SW 1271 (cell line): ENCODE measurements around the gene HORMAD2.
"Not testable (repeated sequence)": the region's sequence is repeated elsewhere in the genome, so short reads cannot be mapped to it uniquely, and the experiment has no call there.

Experiments
- DNase-seq, 2 experiments: peaks; one replicate each; lab custom pipeline; 2025; lab: John Stamatoyannopoulos, UW

HORMAD2 gene

DNA sequence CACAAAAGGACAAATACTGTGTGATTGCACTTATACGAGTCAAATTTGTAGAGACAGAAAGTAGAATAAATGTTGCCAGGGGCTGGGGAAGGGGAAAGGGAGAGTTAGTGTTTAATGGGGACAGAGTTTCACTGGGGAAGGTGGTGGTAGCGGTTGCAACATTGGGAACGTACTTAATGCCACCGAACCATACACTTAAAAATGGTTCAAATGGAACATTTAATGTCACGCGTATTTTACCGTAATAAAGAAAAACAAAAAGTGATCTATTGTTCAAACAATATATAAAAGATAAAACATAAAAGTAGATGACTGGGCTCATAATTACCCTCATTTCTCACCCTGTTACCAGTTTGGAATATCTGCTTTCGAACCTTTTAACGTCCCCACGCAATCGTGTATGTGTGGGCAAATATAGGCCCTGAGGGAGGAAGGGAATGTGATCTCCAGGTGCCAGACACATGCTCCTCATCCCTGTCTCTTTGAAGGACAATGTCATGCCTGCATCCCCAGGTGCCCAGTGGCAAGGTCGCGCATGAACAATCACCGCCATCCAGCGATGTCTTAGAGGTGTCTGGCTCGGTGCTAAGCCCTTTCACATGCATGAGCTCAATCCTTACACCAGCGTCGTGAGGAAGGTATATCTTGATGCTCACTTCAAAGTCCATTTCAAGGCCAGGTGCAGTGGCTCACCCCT lies 131.0 kb downstream of the HORMAD2 start:
- DNase-seq = no peak

DNA sequence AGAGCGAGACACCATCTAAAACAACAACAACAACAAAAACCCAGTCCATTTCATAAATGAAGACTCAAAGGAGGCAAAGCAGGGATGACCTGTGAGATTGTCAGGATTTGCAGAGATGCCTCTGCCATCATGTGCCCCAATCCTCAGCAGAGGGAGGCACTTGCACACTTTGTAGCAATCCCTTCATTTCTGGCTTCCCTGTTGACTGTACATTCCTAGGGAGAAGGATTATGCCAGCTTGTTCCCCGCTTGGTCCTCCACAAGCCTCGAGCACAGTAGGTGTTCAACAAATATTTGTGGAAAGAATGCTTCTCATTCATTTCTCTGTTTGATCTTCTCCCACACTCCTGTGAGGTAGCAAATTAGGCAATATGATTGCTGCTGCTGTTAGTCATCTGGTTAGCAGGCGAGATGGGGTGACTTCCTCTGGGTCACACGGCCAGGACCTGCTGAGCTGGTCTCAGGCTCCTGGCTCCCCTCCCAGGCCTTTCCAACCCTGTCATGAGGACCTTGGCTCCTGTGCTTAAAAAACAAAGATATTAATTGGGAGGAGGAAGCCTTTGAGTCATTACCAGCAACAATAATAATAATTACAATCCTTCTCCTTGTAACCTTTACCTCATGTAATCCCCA lies 132.2 kb downstream of the HORMAD2 start:
- peak; percentile 75 to 82 for DNase-seq

DNA sequence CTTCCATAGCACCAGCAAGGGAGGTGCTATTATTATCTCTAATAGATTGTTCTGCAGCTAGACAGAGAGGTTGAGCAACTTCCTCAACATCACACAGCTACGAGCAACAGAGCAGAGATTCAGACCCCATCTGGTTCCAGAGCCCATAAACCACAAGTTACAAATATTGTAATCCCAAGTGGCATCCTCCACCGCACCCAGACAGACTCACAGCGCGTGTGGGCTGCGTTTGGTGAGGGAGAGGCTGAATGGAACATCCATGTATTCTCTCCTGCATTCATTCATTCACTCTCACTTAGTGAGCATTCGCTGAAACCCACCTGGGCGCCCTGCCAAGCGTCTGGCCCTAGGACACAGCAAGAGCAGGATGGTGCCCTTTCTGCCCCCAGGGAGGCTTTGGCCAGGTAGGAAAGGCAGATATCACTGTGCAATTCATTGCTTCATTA lies 132.8 kb downstream of the HORMAD2 start:
- DNase-seq = no peak

DNA sequence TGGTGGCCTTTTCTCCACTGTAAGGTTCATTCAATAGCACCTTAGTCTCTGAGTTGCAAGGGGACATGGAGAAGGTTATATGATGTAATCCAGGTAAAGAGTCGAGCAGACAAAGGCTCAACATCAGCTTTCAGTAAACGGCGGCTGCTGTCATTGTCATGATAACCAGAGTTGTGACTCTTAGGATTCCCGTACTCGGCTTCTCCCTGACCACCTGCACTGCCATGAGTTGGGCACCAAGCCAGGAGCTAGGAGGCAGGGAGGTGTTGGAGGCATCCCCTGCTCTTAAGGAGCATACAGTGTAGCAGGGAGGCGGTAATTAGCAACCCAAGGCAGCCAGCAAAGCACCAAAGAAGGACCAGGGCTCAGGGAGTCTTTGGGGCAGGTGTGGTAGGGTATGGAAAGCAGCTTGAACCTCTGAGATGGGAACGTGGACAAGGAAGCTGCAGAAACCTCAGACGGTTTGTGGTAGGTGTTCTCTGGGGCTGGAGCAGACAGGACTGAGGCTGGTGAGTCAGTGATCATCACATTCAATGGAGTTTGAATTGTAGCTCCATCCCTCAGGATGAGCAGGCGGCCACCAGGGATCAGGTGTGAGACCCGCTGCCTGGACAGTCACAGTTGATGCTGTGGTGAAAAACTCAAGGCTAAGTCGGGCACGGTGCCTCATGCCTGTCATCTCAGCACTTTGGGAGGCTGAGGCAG lies 134.6 kb downstream of the HORMAD2 start:
- DNase-seq = no peak

DNA sequence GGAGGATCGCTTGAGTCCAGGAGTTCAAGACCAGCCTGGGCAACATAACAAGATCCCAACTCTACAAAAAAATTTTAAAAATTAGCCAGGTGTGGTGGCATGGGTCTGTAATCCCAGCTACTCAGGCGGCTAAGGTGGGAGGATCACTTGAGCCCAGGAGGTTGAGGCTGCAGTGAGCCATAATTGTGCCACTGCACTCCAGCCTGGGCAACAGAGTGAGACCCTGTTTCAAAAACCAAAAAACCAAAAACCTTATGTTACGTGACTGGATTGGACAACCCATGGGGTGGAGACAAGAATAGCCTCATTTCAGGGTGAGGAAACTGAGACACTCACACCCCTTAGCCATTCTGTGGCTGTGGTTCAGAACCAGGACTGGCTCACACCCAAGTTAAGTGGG lies 136.0 kb downstream of the HORMAD2 start:
- DNase-seq = not testable (repeated sequence)

DNA sequence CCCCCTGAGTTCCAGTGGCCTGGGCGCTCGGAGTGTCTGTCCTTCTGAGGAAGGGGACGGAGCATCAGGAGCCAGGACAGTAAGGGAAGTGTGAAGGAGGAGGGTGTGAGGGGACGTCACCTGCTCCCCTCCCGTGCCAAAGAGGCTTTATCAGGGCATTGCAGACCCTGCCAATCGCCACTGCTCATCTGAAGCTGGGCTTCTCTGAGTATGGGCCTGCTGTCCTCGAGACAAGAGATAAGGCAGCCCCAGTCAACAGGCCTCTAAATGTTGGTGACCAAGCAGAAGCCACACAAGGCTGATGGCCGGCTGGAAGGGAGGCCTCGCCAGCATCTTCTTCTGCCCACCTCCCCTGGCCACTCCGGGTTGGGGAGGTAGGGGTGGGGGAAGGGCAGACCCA lies 136.4 kb downstream of the HORMAD2 start:
- no peak for DNase-seq

DNA sequence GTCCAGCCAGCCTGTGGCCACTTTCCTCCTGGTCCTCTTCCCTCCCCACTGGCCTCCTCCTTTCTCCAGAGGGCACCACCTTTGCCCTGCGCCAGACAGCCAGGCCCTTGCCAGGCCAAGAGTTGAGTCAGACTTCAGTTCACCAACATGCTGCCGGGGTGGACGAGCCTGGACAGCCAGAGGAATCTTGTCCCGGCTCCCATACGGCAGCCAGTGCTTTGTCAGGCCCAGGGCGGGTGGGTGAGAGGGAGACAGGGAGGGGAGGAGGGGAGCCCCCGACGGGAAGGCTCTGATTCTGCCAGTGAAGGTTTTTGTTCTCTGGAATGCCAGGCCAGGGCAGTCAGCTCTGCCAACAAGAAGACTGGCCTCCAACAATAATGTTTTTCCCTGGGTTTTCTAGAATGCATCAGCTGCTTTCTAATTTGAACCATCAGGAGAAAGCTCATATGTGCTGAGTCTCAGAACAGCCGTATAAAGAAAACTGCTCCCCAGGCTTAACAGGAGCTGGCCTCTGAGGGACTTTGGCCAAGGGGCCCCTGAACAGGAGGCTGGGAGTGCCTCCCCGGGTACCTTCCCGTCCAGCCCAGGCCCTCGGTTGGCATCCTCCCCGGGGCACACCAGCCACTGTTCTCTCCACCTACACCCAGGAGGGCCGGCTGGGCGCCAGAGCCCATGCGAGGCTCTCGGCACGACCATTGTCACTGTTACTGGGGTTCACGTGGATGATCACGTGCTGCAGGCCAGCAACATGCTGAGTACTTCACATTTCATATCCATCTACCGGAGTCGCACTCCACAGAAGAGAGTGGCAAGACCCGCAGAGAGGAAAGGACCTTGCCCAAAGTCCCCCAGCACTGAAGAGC lies 137.7 kb downstream of the HORMAD2 start:
- DNase-seq = no peak

DNA sequence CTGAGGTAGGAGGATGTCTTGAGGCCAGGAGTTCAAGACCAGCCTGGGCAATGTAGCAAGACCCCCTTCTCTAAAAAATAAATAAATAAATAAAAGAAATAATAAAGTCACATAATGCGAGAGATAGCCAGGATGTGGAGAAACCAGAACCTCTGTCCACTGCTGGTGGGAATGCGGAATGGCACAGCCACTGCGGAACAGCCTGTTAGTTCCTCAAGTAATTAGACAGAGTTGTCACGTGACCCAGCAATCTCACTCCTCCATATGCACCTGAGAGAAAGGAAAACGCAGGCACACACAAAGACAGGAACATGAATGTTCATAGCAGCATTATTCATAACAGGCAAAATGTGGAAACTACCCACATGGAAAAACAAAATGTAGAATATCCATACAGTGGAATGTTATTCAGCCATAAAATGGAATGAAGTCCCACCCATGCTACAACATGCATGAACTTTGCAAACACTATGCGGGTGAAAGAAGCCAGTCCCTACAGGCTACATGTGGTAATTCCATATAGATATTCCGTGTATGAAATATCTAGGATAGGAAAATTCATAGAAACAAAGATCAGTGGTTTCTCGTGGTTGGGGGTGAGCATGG lies 138.9 kb downstream of the HORMAD2 start:
- no peak for DNase-seq

DNA sequence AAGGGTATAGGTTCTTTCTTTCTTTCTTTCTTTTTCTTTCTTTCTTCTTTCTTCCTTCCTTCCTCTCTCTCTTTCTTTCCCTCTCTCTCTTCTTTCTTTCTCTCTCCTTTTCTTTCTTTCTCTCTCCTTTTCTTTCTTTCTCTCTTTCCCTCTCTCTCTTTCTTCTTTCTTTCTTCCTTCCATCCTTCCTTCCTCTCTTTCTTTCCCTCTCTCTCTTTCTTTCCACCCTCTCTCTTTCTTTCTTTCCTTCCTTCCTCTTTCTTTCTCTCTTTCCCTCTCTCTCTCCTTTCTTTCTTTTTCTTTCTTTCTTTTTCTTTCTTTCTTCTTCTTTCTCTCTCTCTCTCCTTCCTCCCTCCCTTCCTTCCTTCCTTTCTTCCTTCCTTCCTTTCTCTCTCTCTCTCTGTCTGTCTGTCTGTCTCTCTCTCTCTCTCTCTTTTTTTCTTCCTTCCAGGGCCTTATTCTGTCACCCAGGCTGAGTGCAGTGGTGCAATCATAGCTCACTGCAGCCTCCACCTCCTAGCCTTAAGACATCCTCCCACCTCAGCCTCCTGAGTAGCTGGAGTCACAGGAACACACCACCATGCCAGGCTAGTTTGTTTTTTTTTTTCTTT lies 139.5 kb downstream of the HORMAD2 start:
- DNase-seq = no peak

DNA sequence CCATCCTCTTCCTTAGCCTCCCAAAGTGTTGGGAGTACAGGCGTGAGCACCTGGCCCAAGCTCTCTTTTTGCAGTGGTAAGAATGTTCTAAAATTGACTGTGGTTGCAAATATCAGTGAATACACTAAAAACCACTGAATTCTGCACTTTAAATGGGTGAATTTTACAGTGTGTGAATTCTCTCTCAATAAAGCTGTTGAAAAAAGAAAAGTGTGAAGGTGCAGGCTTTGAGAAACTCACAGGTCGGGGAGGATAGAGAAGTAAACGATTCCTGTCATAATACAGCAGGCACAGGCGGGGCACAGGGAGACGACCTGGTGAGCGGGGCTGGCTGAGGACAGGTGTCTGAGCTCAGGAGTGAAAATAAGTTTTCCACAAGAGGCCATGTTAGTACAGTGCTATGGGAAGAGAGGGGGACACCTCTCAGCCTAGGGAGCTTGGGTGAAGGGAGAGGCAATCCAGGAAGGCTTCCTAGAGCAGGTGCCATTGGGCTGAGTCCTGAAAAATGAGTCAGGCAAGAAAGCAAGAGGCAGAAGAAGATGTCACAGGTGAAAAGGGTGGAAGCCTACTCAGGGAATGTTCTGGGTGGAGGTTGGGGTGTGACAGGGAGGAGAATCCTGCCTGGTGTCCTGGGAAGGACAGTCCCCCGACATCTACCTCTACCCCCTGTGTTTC lies 140.2 kb downstream of the HORMAD2 start:
- no peak for DNase-seq

DNA sequence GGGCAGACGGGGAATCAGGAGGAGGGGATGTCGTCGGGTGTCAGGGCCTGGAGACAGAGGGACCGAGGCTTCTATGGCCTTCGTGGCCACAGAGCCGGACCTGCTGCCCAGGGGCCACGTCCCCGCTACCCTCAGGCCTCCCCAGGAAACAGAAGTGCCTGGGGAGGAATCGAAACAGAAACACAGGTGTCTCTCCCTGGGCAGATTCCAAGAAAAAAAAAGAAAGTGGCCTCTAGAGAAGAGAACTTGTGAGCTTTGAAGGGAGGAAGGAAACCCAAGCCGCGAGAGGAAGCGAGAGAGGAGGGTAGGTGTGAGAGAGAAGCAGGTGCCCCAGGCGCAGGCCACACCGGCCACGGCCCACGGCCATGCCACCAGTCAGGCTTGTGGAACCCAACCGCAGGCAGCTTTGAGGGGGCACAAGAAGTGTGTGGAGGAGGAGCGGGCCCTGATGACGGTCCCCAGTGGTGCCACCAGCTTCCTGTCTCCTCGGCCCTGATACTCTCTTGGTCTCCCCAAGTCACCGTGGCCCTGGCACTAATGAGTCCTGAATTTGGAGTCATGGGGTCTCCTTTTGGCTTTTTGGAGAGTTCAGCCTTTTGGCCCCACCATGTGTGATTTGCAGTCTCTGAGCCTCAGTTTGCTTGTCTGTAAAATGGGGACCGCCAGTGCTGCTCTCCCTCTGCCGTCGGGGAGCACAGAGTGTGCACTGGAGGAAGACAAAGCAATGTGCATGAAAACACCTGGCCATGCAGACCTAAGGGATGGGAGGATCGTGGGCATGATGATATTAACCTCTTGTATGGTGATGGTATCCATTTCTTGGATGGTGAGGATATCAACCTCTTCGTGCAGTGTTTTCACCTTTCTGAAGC lies 141.1 kb downstream of the HORMAD2 start:
- no peak for DNase-seq

DNA sequence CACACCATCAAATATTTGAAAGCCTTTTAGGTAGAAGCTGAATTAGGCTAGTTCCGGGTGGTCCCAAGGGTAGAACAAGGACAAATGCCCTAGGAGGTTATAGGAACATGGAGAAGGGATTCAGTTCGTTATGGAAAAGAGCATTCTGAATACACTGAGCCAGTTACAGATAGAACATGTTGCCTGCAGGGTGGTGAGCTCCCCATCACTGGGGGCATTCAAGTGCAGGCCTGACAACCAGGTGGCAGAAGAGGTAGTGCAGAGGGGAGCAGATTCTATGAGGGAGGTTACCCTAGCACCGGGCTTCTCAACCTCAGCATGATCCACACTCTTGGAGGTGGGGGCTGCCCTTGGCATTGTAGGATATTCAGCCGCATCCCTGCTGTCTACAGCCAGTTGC lies 142.1 kb downstream of the HORMAD2 start:
- DNase-seq = no peak

DNA sequence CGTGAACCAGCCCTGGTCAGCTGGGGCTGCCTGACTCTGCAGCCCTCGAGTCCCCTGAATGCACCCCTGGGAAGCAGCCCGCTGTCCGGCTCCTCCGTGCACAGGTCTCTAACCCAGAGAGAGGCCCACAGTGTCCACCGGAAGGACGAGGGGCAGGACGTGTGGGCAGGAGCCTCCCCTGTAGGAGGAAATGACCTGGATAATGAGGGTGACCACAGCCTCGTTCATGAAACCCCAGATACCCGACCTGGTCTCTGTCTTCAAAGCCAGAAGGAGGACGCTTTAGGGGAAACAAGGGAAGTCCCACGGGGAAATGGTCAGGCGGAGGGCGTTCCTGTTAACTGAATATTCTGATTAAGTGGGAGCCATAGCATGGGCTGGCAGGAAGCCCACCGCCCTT lies 143.0 kb downstream of the HORMAD2 start:
- DNase-seq = no peak

DNA sequence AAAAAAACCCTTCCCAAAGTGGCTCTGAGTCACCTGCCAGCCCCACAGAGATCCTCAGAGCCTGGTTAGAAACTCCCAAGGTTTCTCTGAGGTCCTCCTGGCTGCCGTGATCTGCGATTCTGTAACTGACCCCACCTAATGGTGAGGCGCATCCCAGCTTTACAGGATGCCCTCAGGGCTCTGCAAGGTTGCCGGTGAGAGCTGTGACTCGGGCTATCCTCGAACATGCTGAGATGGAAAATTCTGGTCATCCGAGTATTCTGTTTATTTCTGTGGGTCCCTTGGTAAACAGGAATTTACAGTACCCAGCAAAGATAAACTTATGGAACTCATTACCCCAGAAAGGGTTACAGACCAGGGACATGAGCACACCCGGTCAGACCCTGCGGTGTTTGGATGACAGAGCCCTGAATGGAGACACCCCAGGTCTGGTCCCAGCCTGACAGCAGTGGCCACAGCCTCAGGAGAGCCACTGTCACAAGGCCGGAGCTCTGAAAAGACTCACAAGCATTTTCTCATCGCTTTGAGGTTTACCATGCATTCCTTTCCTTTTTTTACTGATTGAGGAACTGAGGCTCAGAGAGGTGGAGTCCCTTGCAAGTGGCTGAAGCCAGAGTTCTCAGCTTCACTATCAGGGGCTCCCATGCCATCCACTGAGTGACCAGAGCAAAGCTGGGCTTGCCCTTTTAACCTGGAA lies 144.0 kb downstream of the HORMAD2 start:
- DNase-seq = peak; percentile 41 to 73

DNA sequence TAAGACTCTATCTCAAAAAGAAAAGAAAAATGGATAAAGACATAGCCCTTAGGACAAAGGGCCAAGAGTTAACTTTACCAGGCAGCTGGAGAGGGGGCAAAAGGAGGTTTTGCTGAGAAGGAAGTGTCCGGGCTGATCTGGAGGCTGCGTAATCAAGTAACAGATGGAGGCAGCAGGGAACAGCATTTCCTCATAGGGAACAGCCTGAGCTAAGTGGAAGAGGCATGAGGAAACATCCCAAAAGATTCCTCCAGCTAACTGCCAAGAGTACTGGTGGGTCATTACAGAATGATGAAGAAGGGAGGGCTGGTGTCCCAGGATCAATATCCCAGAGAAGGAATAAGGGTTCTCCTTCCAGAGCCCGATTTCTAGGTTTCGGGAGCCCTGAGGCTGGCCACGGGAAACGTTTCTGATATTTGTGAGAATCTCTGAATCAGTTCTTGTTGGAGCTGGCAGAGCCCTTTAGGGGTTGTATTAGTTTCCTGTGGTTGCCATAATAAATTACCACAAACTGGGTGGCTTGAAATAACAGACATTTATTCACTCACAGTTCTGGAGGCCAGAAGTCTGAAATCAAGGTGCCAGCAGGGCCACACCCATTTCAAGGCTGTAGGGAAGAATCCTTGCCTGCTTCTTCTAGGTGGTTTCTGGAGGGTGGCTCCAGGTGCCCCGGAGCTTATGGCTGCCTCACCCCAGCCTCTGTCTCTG lies 145.1 kb downstream of the HORMAD2 start:
- no peak for DNase-seq

DNA sequence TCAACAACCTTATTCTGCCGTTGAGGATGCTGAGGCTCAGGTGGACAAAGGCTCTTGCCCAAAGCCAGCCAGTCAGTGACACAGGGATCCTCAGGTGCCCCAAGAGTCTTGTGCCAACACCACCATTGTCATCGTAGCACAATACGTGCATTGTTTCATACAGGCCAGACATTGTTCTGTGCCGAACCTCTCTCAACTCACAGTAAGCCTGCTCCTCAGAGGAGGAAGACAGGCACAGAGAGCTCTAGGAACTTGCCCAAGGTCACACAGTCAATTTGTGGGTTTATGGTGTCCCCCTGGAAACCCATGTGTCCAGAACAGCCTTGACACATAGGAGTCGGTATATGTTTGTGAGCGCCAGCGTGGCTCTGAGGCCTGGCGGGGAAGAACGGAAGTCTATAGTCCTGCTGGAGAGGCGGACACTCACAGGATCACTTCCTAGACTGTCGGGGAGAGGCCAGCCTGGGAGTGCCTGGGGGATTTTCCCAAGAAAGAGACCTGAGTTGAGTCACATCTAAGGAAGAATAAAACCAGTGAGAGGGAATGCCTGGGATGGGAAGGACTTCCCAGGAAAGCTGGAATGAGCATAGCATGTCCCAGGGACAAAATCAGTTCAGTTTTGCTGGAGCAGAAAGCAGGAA lies 146.0 kb downstream of the HORMAD2 start:
- no peak for DNase-seq
